Prostate gland (tissue), 2 donors: Measurements from ENCODE around the gene ACTG2. TPM values are rescaled to one million over a fixed set of nuclear protein-coding genes. Genes with fewer than 3 reads are reported as not detected.
A peak's percentile ranks its signal among the peaks of the same experiment; 100 is the strongest.

Experiments used
- DNase-seq: peaks from one replicate; pipeline ENCODE4 v3.0.0-alpha.2; 2019; ENCODE audit warnings: low spot score
- H3K27ac ChIP-seq, 2 donors: fragments of 200-600 bp; sonication (generic); 2 replicates each; pipeline ENCODE4 v1.5.1; 2017 to 2019
- H3K27me3 ChIP-seq: fragments of 200-600 bp; sonication (generic); replicated peaks from 2 replicates; pipeline ENCODE4 v1.5.1; 2019; ENCODE audit not compliant: insufficient read depth
- H3K36me3 ChIP-seq, 2 donors: fragments of 200-600 bp; sonication (generic); 1 replicate in 1 of 2; 2 replicates in 1 of 2; pipeline versions ENCODE4 v1.5.1 to v1.8.1; 2017 to 2019
- H3K4me1 ChIP-seq: fragments of 200-600 bp; sonication (generic); replicated peaks from 2 replicates; pipeline ENCODE4 v1.5.1; 2019
- H3K4me3 ChIP-seq, 2 donors: fragments of 200-600 bp; sonication (generic); 2 replicates each; pipeline ENCODE4 v1.5.1; 2017 to 2019
- H3K9me3 ChIP-seq: fragments of 200-600 bp; sonication (generic); 2 replicates; pipeline ENCODE4 v1.5.1; 2017
- POLR2A ChIP-seq: fragments of 450-650 bp; IDR thresholded peaks from one replicate; pipeline ENCODE4 v1.6.1; 2016; ENCODE audit warnings: antibody characterized with exemption, mild to moderate bottlenecking
- POLR2AphosphoS5 ChIP-seq: sonication (generic); formaldehyde crosslinking; IDR thresholded peaks from one replicate; pipeline ENCODE4 v1.6.1; 2017; ENCODE audit warnings: antibody characterized with exemption
- WGBS: methylation state at CpG from one replicate; pipeline ENCODE4 v1.1.5; 2018; 5-methylcytosine and 5-hydroxymethylcytosine counted together
- intact Hi-C: fragments of 100-400 bp; cut with DNase I; formaldehyde crosslinking; loops from one replicate; pipeline ENCODE4 v1.14.2; 2022
- total RNA-seq, 2 donors: library from RNA; depleted of rRNA; stranded (reverse); fragments of >200 nt; gene quantifications; one replicate each; pipeline ENCODE4 v1.1.0, GENCODE V29; 2016
- TF ChIP-seq, protein P1 (sequence below), 4 experiments: fragments of 200-600 bp in 2 of 4; fragments of 450-650 bp in 2 of 4; sonication (generic) in 2 of 4; IDR thresholded peaks; 1 replicate in 3 of 4; 2 replicates in 1 of 4; pipeline ENCODE4 v1.5.1; 2016 to 2019; ENCODE audit warnings: antibody characterized with exemption in 4 of 4, mild to moderate bottlenecking in 2 of 4, moderate library complexity in 2 of 4

Gene ACTG2
- total RNA-seq, 2 donors from 2014 or later, result 1,031 to 1,176 TPM

DNA sequence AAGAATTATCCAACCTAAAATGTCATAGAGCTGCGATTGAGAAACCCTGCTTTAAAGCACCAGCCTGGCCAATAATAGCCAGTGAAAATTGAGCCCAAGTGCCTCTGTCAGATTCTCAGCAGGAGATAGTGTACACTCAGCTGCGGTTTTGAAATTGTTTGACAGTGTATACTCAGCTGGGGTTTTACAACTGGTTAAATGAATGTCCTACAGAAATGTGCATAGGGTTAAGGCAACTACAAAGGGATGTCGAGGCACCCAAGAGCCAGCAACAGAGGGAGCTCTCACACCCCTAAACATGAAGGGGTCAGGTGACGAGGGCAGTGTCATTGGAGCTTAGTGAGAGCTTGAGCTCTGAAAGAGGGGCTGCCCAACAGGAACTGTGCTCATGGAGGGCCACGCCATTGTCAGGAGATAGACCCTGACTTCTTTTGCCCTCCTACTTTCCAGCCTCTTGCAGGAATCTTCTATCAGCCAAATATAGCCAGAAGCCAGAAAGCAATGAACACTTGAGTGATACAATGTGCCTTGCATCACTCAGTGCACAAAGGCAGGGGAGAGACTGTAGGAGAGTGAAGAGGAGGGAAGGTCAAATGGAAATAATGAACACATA, 15.1 kb downstream of the ACTG2 start:
- Histone ChIP-seq H3K4me3 (no peak overlapping the region), H3K27me3 (no peaks in the 10 kb centered on the region), H3K27ac (no peak overlapping the region), H3K36me3 (no peaks in the 10 kb centered on the region), H3K9me3 (no peaks in the 10 kb centered on the region), H3K4me1 (no peaks in the 10 kb centered on the region)
- TF ChIP-seq POLR2AphosphoS5 (peak; percentile 41), POLR2A (no peak)
- TF ChIP-seq, protein P1, sequence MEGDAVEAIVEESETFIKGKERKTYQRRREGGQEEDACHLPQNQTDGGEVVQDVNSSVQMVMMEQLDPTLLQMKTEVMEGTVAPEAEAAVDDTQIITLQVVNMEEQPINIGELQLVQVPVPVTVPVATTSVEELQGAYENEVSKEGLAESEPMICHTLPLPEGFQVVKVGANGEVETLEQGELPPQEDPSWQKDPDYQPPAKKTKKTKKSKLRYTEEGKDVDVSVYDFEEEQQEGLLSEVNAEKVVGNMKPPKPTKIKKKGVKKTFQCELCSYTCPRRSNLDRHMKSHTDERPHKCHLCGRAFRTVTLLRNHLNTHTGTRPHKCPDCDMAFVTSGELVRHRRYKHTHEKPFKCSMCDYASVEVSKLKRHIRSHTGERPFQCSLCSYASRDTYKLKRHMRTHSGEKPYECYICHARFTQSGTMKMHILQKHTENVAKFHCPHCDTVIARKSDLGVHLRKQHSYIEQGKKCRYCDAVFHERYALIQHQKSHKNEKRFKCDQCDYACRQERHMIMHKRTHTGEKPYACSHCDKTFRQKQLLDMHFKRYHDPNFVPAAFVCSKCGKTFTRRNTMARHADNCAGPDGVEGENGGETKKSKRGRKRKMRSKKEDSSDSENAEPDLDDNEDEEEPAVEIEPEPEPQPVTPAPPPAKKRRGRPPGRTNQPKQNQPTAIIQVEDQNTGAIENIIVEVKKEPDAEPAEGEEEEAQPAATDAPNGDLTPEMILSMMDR (IDR thresholded peaks at IDR 0.05), result peak in 1 of 4 experiments; percentile 11
- intact Hi-C loops, result no loop called here
- no peak for DNase-seq
- 40% methylated on average over 5 of the region's 5 CpGs for WGBS

DNA sequence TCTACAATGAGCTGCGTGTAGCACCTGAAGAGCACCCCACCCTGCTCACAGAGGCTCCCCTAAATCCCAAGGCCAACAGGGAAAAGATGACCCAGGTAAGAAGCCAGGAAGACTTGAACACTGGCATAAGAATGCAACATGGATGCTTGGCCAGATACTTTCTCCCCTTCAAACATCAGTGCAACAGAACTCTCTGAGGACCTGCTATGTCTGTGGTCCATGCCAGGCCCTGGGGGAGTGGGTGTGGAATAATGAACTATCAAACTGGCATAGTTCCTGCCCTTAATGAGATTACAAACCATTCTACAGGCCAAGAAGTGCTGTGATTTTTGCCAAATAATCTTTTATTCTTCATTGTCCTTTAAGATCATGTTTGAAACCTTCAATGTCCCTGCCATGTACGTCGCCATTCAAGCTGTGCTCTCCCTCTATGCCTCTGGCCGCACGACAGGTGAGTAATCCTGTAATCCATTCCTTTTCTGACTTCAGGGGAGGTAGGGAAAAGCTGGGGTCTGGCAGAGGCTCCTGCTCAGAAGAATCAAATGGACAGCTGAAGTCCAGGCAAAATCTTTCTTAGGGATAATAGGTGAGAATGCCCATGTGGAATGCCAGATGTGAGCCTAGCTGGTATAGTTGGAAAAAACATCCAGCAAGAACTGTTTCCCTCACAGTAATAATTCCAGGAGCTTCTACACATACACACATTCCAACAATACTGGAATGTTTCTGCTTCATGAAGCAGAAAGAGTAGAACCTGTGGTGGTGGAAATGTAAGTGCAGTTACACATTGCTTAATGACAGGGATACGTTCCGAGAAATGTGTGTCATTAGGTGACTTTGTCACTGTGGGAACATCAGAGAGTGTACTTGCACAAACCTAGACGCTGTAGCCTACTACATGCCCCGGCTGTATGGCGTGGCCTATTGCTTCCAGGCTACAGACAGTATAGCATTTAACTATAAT, 16.2 kb downstream of the ACTG2 start:
- Histone ChIP-seq H3K4me3 (no peak overlapping the region), H3K27ac (no peak overlapping the region), H3K27me3 (no peaks in the 10 kb centered on the region), H3K4me1 (no peaks in the 10 kb centered on the region), H3K9me3 (no peaks in the 10 kb centered on the region), H3K36me3 (no peaks in the 10 kb centered on the region)
- DNase-seq, result no peak
- TF ChIP-seq POLR2AphosphoS5, result peak; percentile 41
- TF ChIP-seq, protein P1 (IDR thresholded peaks at IDR 0.05), result no peak
- WGBS, result 68% methylated on average over 10 of the region's 10 CpGs
- intact Hi-C loops, result no loop called here

DNA sequence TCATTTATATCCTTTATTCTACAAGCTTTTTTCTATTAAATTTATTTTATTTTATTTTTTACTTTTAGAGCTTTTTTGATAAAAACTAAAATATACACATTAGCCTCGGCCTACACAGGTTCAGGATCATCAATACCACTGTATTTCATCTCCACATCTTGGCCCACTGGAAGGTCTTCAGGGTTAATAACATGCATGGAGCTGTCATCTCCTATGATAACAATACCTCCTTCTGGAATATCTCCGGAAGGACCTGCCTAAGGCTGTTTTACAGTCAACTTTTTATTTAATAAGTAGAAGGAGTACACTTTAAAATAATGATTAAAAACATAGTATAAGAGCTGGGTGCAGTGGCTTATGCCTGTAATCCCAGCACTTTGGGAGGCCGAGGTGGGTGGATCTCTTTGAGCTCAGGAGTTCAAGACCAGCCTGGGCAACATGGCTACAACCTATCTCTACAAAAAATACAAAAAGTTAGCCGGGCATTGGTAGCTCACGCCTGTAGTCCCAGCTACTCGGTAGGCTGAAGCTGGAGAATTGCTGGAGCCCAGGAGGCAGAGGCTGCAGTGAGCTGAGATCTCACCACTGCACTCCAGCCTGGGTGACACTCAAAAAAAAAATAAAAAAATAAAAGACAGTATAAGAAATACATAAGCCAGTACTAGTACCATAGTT, 18.2 kb downstream of the ACTG2 start:
- intact Hi-C loops, result no loop called here
- no peak for DNase-seq
- H3K27ac ChIP-seq, result no peak overlapping the region

DNA sequence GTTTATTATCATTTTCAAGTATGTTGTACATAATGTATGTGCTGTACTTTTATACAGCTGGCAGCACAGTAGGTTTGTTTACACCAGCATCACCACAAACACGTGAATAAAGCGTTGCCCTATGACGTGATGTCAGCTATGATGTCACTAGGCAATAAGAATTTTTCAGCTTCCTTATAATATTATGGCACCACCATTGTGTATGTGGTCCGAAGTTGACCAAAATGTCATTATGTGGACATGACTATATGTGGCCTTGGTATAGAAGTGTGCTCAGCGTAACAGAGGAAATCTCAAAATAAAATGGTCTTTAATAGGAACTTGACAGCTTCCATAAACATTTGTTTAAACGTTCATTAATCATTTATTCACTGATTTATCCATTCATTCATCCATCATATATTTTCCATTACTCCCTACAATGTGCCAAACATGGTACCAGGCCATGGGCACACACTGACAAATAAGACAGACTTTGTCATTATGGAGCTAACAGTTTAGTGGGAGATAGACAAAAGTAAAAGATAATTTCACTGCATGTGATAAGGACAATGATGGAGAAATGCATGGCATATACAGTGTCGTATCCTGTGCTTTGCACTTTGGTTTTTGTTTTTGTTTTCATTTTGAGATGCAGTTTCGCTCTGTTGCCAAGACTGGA, 18.9 kb downstream of the ACTG2 start:
- Histone ChIP-seq H3K36me3 (no peaks in the 10 kb centered on the region), H3K27me3 (no peaks in the 10 kb centered on the region), H3K9me3 (no peaks in the 10 kb centered on the region), H3K4me1 (no peaks in the 10 kb centered on the region), H3K4me3 (no peak overlapping the region), H3K27ac (no peak overlapping the region)
- intact Hi-C loops, result no loop called here
- DNase-seq, result no peak
- TF ChIP-seq POLR2AphosphoS5, result peak; percentile 26
- TF ChIP-seq, protein P1 (IDR thresholded peaks at IDR 0.05), result no peak
- WGBS, result 74% methylated on average over 8 of the region's 8 CpGs

More for the DNA sequence above, 18.2 kb downstream of the ACTG2 start:
- Histone ChIP-seq H3K9me3 (no peaks in the 10 kb centered on the region), H3K27me3 (no peaks in the 10 kb centered on the region), H3K4me3 (no peak overlapping the region), H3K36me3 (no peaks in the 10 kb centered on the region), H3K4me1 (no peaks in the 10 kb centered on the region)
- WGBS, result 71% methylated on average over 6 of the region's 6 CpGs
- TF ChIP-seq, protein P1 (IDR thresholded peaks at IDR 0.05), result no peak
- no peak for TF ChIP-seq POLR2AphosphoS5
- no peak for TF ChIP-seq POLR2A
